Stimulated activated CD4-positive, alpha-beta T cell treated with anti-CD3 and anti-CD28 coated beads, Interleukin-2, amount 100 ng/mL, for 4 hours (primary cell): ENCODE measurements around the gene ZNF385D.
"Not testable (repeated sequence)": the region's sequence is repeated elsewhere in the genome, so short reads cannot be mapped to it uniquely, and the experiment has no call there.

Source experiments
- DNase-seq: peaks from one replicate; pipeline ENCODE4 v3.0.0-alpha.2; 2020; ENCODE audit warnings: low read depth

The ZNF385D gene

DNA sequence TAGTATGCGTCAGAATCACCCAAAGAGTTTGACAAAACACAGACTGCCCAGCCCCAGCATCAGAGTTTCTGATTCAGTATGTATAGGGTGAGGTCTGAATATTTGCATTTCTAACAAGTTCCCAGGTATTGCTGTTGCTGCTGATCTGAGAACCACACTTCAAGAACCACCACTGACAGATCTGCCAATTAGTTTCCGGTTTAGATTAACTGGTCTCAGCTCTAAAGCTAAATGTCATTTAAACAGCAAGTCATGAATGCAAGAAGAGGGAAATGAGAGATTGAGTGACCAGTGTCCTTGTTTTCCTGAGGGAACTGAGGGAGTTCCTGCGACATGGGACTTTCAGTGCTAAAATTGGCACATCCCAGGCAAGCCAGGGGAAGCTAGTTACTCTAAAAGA is 305.0 kb downstream of the ZNF385D start:
- no peak for DNase-seq

DNA sequence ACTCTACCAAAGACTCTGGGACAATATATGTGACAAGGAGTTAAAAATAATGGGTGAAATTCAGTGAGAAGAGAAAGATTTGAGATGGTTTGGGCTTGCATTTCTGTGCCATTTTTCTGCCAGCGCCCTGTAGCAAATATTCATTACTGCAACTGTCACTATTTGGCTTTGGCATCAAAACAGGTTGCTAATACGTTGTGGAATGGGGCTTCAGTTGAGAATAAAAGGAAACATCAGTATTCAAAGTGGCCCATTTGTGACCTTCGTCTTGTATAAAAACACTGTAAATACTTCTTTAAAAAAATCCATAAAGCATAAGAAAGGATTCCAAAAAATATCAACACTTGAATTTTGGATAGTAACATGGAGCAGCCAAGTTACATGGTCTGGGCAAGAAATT is 309.2 kb downstream of the ZNF385D start:
- no peak for DNase-seq

DNA sequence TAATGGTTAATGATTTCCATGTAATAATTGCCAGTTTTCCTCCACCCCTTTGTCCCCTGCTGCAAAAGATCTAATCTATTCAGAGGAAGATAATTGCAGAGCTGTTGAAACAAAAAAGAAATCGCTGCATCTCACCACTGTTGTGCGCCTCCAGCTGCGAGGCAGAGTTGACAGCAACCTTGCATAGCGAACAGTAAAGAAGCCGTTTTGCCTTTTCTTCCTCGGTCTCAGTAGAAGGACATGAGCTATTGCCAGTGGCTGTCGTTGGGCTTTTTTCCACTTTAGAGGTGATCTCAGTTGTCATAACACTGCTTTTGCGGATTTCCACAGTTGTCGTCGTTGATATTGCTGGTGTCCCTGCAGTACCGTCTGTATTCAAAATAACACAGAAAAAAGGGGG is 314.2 kb downstream of the ZNF385D start:
- DNase-seq: no peak

DNA sequence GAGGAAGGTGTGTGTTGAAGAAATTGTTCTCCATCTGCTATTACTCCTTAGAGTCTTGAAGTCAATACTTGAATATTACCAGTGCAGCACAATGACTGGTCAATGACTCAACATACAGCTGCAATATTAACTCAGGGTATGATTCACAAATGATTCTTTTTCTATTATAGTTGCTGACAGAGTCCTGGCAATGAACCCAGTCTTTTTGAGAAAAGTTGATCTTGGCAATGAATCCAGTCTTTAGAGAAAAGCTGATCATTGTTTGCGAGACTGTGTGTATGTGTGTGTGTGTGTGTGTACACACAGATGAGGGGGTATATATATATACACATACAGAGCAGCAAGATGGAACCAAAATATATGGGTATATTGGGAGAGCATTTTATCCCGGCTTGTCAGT is 315.1 kb downstream of the ZNF385D start:
- no peak for DNase-seq

DNA sequence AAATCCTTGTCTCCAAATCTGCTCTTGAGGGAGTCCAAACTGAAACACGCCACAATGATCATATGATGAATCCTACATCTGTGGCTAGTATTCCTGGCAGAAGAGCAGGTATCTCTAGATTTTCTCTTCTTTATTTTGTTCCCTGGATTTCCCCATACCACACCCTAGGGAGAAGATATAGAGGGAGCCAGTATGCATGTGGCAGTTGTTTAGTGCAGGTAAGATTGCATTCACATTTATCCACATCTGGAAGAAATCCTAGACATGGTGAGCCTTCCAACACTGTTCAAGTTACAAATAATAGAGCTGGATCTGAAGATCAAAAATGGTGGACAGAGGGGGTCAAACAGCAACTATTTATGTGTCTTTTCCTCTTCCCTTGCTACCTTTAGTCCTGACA is 316.7 kb downstream of the ZNF385D start:
- DNase-seq: no peak

DNA sequence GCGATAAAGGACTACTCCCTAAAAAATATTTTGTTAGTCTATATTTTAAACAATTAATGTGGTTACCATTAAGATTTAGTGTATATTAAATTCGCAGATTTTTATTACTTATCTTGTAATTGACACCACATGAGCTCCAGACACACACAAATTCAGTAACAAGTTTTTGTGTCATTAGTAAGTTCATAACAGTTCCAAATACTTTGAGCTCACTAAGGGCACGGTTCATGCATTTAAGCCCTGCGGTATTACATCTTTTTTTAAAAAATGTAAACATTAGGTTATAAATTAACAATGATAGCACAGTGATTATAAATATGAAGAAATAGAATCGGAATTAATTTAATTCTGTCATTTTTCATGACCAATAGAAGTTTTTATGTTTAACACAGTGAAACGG is 317.3 kb downstream of the ZNF385D start:
- DNase-seq: no peak

DNA sequence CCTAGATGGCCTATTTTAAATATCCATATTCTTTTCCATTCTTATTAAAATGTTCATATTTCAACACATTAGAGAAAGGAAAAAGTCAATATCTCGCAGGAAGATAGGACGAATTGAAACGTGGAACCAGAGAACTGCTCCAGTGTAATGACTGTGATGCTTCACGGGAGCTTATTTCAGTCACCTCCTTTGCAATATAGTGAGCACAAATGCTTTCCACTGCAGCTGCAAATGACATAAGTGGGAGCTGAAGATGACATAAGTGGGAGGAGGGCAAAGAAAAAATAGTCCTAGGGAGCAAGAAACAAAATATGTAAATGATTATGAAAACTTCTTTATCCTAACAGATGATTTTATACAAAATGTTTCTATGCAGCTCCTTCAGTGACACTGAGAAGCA is 324.1 kb downstream of the ZNF385D start:
- DNase-seq: no peak

DNA sequence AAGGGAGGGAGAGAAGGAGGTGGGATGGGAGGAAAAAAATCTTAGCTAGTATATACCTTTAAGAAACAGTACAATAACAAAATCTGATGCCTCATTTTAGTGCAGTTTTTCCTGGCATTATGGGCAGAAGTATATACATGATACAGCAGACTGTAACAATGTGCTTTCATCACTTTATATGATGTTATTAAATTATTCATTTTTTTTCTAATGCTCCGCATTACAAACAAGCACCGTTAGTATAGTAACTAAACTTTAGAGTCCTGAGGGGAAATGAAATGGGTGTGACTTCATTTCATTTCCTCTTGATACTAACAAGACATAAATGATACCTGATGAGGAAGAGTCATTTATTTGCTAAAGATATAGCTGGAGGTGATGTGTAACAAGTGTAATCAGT is 325.3 kb downstream of the ZNF385D start:
- DNase-seq: no peak

DNA sequence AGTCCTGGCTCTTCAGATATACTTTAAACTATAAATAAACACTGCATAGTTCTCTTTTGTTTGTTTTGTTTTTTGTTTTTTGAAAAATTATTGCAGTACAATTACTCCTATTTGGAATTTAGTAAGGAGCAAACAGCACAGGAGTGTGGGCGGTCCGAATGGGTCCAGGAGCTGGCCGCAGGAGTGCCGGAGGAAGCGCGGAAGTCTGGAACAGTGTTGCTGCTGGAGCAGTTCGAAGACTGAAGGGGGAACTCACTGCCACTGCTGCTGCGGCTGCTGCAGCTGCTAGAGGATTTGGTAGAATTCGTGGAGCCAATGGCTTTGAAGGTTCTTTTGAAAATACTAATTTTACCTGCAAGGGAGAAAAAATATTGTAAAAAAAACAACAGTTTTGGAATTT is 329.9 kb downstream of the ZNF385D start:
- no peak for DNase-seq

DNA sequence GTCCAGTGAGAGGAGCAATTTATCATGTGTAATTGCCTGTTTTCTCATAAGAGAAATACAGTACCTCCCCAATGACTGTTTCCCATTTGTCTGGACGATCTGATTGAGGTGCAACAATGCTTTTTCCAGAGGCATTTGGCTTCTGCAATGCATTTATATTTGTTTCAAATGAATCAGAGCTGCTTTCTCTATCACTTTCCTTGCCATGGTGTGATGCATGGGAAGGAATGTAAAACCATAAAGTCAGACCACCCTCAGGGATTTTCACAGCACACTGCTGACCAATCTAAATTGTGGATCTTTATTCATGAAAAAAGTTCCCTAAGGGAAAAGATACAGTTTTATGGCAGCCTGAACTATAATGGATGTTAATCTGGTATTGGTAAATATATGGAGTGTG is 333.0 kb downstream of the ZNF385D start:
- no peak for DNase-seq

DNA sequence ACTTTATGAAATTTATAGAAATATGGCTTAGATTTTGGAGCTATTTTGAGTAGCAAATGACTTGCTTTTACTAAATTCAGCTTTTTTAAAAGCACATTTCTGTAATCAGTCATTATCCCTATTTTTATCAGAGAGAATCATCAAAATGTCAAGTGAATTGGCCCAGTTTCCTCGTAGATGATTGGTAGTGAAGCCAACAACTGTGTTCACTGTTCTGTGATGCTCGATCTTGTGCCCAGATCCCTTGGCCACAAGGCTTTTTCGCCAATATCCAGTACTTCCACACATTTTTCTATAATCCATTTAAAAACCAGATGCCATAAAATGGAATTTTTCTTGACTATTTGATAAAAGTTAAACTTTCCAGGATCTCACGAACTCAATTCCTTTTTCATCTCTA is 336.5 kb downstream of the ZNF385D start:
- DNase-seq: no peak

DNA sequence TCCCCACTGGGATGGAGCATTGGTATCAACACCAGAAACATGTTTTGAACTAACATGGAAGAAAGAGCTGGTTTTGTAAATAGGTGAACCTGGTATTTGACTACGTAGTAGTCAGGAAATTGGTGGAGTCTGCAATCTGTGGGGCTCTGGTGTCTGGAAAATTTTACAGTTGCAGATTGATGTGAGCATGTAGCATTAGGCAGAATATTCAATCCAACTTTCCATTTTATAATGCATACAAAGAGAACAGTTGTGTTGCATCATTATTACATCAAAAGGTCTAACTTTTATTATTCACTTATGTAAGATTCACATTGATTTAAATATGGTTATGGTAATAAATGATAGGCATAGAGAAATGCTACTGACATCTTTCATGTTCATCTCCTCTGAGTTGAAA is 340.0 kb downstream of the ZNF385D start:
- no peak for DNase-seq

DNA sequence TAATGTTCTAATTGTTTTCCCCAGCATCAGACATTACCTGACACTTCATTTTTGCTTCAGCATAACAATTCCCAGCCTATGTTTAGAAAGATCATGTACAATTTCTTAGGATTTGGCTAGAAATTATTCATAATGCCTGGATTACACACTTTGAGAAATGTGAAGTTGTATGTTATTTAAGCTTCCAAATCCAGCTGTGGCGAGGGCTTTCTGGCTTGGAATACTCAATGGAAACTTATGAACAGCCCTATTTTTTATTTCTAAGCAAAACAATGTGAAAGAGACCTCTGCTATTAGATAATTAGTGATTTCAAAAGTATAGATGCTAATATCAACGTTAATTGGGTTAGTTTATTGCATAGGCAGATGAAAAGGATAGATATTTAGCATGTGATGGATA is 341.6 kb downstream of the ZNF385D start:
- DNase-seq: no peak

DNA sequence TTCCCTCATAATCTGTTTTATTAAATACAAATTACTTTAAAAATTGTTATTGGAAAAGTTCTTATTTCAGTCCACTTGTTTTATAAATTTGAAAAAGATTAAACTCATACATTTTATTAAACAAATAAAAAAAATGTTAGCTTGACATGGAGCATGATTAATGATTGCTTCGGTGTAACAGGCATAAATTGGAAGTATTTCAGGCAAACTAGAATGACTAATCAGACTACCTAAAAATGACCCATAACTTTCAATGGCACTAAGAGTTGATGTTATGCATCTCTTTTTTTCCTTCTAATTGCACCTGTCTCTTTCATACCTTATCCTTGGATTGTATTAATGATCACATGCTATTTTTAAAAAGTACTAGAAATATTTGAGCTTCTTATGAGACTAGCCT is 343.3 kb downstream of the ZNF385D start:
- DNase-seq: no peak

DNA sequence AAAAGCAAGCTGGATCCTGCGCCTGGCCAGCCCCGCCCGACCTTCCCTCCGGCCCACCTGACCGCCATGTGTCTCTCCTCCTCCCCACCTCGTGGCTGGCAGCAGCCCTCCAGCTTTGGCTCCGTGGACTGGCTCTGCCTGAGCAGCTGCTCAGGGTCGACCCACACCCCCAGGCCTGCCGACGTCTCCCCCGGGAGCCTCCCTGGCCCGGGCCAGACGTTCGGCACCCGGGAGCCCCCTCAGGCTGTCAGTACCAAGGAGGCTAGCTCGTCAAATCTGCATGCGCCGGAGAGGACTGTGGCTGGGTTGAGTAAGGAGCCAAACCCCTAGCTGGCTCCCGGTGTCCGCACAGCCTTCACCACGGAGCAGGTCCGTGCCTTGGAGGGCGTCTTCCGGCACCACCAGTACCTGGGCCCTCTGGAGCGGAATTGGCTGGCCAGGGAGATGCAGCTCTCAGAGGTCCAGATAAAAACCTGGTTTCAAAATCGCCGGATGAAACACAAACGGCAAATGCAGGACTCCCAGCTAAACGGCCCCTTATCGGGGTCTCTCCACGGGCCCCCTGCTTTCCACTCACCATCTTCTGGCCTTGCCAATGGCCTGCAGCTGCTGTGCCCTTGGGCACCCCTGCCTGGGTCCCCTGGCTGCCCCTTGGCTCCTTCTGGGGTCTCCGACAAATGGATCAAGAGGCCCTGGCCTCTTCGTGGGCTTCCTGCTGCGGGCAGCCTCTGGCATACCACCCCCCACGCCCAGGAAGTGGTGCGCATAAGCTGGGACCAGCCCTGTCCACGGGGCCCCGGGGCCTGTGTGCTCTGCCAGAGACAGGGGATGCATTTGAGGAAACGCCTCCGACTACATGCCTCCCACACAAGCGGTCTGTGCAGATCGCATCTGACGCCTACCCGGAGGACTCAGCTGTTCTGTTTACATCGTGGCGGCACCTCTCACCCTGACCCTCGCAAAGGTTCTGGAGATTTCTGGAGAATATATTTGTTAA is 345.0 kb downstream of the ZNF385D start:
- DNase-seq: no peak

DNA sequence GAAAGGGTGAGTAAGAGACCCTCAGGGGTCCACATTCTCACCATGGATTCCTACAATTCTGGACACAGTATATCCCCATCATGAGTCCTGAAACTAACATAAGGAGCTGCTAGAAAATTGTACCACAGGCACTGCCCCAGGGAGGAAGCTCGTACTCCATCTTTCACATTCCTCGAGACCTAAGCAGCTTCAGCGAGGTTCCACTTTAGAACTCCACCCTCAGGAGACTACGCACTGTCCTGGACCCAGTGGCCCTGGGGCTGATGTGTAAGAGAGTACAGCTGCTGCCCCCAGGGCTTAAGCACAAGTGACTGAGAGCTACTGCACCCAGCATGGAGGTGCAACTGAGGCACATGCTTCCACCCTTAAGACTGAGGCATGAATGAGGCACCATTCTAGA is 352.5 kb downstream of the ZNF385D start:
- DNase-seq: no peak

DNA sequence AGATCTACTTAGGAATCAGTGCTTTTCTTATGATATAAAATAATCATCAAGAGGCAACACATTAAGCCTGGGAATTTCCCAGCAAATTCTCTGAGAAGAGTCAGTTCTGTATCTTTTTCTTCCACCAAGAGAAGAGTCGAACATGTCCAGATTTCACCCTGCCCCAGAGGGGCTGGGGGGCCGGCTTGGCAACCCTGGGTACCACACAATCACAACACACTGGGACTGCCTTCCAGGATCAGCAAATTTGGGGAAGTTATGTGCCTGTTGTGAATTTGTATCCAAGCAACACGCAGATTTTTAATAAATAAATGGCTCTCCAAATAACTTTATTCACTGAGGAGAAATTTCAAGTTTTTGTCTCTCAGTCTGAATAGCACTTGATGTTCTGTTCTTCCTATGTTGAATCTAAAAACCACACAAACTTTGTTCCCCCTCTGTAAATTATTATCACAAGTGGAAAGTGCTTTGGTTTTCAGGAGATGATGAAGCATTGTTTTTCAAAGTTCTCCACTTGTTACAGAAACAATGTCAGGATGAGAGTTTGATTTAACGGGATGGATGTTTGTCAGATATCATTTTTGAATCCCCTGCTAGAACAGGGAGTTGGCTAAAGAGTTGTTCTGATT is 357.2 kb downstream of the ZNF385D start:
- no peak for DNase-seq

DNA sequence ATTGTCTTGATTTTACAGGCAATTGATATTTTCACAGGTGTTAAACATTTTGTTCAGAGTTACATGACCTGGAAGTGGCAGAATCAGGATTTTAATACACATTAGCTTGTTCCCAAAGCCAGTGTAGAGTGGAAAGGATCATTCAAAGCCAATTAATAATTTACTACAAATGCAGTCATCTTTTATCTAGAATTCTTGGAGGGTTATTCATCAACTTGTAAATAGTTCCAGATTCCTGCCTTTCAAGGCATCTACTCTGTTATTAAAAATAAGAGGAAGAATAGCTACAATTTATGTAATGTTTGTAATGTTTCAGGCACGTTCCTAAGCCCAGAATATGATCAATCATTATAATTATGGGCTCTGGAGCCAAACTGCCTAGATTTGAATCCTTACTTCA is 358.5 kb downstream of the ZNF385D start:
- no peak for DNase-seq

DNA sequence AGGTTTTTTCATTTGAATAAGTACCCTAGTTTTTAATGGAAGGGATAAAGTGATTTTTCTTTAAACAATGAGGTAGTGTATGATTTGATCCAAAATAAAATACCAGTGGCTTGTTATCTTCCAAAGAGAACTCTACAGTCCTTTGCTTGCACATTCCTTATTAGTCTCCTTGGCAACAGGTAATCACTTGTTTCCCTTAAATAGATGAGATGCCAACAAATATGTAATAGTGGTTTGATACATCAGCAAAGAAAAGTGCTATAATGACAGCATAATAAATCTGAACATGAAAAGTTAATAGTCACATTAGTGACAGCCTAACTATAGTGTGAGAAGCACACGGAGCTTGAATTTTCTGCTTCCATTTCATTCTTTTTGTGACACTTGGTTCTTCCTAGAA is 360.2 kb downstream of the ZNF385D start:
- DNase-seq: no peak

DNA sequence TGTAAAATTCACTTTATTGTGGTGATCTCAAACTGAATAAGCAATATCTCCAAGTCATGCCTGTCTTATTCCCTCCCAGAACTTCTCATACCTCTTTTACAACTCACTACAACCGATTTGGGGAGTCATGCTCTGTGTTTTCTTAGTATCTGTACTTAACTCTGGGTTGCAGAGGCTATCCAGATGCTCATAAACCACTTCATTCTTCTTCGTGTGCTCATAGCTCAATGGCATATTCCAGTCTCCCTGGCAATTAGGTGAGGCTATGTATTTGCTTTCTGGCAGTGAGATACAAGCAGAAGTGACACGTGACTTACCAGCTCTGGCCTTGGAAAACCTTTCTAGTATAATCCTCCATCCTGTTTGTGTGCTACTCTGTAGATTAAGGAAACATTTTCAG is 360.9 kb downstream of the ZNF385D start:
- no peak for DNase-seq

DNA sequence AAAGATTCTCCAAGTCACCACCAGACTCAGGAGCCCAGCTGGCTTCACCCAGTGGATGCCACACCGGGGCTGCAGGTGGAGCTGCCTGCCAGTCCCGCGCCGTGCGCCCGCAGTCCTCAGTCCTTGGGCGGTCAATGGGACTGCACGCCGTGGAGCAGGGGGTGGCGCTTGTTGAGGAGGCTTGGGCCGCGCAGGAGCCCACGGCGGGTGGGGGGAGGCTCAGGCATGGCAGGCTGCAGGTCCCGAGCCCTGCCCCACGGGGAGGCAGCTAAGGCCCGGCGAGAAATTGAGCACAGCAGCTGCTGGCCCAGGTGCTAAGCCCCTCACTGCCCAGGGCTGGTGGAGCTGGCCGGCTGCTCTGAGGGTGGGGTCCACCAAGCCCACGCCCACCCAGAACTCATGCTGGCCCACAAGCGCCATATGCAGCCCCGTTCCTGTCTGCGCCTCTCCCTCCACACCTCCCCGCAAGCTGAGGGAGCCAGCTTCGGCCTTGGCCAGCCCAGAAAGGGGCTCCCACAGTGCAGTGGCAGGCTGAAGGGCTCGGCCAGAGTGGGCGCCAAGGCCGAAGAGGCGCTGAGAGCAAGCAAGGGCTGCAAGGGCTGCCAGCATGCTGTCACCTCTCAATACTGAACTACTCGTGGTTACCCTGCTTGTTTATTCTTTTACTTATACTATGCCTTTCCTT is 363.7 kb downstream of the ZNF385D start:
- DNase-seq: not testable (repeated sequence)

DNA sequence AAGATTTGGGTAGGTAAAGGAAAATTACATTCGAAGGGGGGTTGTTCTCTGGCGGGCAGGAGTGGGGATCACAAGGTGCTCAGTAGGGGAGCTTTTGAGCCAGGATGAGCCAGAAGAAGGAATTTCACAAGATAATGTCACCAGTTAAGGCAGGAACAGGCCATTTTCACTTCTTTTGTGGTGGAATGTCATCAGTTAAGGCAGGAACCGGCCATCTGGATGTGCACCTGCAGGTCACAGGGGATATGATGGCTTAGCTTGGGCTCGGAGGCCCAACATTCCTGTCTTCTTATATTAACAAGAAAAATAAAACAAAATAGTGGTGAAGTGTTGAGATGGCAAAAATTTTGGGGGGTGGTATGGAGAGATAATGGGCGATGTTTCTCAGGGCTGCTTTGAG is 373.0 kb downstream of the ZNF385D start:
- DNase-seq: not testable (repeated sequence)
